ACHN (cell line): ENCODE data around the gene IFI44.

Experiments used
- DNase-seq: peaks from one replicate; pipeline ENCODE4 v3.0.0-alpha.2; 2015
- in situ Hi-C: cut with HindIII; loops from 2 replicates; pipeline ENCODE4 v1.10.0; 2017; ENCODE audit warnings: low sequenced_read_pairs, low pct_ligation_motif_present, low pct_unique_long_range_greater_than_20kb

IFI44 gene

DNA sequence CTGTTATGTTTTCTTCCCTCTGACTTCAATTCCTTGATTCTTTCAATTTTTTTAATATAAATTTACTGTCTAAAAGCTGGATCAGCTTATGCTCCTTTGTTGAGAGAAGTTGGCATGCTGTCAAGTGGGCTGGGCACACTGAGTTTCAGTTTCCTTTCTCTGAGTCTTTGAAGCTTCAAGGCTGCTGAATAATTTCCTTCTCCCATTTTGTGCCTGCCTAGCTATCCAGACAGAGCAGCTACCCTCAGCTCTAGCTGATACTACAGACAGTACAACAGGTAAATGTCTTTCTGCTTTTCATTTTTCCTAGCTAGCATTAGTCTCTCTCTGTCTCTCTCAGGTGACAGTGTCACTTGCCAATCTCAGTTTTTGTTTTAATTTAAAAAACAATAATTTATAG lies at the start of gene IFI44:
TSS of gene IFI44 (plus strand) at position 204 of the 400 bp plus-strand sequence. CDS start 365 bp downstream, outside the sequence.
- DNase-seq, result peak; percentile 85
- in situ Hi-C loops, result no loop called here

DNA sequence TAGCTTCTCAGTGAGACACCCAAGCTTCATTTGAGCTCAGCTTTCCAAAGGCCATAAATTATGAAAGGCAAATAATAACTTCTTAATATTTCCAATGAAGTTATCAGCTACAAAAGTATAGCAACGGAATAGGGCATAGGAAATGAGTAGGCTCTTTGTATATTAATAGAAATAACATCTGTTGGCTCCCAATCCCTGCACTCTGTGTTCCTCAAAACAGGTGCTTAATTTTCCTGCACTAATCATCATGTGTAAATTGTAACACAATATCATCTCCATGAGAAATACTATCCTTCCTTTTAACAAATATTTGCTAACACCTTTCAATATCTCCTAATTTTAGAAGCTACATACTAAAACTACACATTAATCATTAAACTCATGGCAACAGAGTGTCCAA lies 48.6 kb upstream of the IFI44 start:
- in situ Hi-C loops, result no loop called here
- DNase-seq, result no peak

- no peak for DNase-seq
- in situ Hi-C loops, result no loop called here
Measured at GRCh38 chr1:78603206-78603605, 46.4 kb upstream of the IFI44 start.

- DNase-seq, result no peak
- in situ Hi-C loops, result no loop called here
Measured at GRCh38 chr1:78604643-78605042, 45.0 kb upstream of the IFI44 start.

- in situ Hi-C loops, result no loop called here
Measured at GRCh38 chr1:78606274-78606673, 43.4 kb upstream of the IFI44 start.

DNA sequence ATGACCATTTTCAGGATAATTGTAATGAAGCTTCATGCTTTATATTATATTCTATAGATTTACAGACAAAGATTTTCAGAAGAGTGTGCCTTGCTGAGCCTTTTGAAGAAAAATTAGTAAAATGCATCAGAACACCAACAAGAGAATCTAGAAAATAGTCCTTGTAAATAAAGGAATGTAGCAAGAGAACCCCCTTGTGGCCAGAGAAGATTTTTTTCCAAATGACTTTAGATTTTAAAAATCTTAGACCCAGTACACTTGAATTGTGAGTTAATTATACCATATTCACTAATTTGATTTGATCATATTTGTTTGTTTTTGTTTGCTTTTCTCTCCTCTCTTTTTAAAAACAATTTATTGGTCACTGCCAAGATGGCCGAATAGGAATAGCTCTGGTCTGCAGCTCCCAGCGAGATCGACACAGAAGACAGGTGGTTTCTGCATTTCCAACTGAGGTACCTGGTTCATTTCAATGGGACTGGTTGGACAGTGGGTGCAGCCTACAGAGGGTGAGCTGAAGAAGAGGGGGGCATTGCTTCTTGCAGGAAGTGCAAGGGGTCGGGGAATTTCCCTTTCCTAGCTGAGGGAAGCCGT lies 42.2 kb upstream of the IFI44 start:
- in situ Hi-C loops, result no loop called here
- DNase-seq, result peak; percentile 34

More at GRCh38 chr1:78606274-78606673, 43.4 kb upstream of the IFI44 start:
- no peak for DNase-seq

DNA sequence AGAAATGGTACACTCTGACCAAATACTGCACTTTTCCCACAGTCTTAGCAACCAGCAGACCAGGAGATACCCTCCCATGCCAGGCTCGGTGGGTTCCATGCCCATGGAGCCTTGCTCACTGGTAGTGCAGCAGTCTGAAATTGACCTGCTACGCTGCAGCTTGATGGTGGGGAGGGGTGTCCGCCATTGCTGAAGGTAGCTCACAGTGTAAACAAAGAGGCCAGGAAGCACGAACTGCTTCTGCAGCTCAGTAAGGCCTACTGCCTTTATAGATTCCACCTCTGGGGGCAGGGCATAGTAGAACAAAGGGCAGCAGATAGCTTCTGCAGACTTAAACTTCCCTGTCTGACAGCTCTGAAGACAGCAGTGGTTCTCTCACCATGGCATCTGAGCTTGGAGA lies 41.7 kb upstream of the IFI44 start:
- no peak for DNase-seq
- in situ Hi-C loops, result no loop called here

GRCh38 chr1:78617615-78618026 lies 32.0 kb upstream of the IFI44 start:
- peak; percentile 86 for DNase-seq
- in situ Hi-C loops, result no loop called here

DNA sequence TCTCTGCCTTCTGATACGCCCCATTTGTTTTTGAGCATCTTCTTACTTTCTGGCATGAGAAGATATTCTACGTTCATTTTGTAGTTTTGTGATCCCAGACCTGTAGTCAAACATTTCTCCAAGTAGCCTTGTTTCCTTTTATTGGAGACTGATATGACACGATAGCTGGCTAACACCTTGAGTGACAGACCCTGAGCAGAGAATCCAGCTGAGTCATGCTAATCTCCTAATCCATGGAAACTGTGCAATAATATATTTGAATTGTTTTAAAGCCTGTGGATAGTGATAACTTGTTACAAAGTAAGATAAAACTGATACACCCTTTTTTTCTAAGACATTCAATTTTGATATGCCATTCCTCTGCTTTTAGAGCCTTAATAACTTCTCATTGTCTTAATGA lies 30.6 kb upstream of the IFI44 start:
- peak; percentile 3 for DNase-seq
- in situ Hi-C loops, result no loop called here

DNA sequence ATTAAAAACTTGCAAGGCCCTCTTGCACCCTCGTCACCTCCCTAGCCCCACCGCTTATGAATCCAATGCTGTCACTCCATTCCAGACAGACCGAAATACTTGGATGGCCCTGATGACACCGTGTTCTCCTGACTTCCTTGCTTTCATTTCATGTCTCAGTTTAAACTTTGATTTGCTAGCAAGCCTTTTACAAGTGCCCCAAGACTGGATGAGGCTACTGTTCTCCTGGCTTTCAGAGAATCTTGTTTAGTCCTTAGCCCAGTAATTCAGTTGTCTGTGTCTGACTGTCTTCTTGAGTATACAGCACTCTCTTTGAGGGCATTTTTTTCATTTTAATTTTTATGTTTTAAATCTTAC lies 30.2 kb upstream of the IFI44 start:
- in situ Hi-C loops, result no loop called here
- DNase-seq, result peak; percentile 32

DNA sequence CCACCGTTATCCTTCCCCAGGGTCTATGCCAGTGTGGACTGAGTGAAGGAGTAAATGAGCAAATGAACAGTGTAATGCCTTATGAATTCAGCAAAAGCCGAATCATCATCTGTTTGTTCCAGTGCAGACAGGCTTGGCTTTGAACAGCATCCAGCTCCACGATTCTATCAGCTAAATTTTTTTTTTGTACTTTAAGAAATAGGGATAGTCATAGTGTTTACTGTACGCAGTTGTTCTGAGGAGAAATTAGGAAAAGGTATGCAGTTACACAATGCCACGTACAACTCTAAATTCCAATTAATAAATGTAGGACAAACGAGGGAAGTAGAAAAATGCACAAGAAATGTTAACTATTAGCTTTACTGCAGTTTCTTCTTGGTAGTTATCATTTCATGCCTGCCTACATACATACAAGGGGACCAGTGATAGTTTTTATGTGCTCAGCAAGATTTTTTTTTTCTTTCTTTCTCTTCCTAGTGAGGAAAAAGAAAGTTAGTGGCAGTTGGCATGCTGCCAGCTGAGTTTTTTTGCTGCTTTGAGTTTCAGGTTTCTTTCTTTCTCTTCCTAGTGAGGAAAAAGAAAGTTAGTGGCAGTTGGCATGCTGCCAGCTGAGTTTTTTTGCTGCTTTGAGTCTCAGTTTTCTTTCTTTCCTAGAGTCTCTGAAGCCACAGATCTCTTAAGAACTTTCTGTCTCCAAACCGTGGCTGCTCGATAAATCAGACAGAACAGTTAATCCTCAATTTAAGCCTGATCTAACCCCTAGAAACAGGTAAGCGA lies 29.6 kb upstream of the IFI44 start, which contains the start of gene IFI44L:
TSS of gene IFI44L (plus strand) at position 646 of the 777 bp plus-strand sequence. CDS start 7,468 bp downstream, outside the sequence.
- peak; percentile 41 for DNase-seq
- in situ Hi-C loops, result no loop called here

DNA sequence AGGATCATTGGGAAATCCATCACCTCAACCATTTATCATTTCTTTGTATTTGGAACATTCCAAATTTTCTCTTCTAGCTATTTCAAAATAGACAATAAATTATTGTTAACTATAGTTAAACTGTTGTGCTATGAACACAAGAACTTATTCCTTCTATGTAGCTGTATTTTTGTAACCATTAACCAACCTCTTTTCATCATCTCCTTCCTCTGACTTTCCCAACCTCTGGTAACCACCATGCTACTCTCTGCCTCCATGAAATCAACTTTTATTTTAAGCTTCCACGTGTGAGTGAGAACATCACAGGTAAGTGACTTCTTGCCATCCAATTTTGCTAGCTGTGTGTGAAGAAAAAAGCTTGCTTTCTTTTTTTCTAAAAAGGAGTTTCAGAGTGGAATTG lies 29.0 kb upstream of the IFI44 start:
- in situ Hi-C loops, result no loop called here
- DNase-seq, result peak; percentile 33

DNA sequence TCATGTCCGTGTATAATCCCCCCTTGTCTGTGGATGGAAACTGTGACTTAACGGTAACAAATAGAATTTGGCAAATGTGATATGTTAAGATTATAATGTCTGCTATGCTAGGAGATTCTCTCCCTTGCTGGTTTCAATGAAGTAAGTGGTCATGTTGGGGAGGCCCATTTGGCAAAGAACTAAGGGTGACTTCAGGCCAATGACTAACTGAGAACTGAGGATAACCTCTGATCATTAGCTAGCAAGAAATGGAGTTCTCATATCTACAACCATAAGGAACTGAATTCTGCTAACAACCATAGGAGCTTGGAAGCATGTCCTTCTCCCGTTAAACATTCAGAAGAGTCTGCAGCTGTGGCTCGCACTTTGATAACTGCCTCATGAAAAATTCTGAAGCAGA lies 27.1 kb upstream of the IFI44 start:
- DNase-seq, result no peak
- in situ Hi-C loops, result no loop called here

DNA sequence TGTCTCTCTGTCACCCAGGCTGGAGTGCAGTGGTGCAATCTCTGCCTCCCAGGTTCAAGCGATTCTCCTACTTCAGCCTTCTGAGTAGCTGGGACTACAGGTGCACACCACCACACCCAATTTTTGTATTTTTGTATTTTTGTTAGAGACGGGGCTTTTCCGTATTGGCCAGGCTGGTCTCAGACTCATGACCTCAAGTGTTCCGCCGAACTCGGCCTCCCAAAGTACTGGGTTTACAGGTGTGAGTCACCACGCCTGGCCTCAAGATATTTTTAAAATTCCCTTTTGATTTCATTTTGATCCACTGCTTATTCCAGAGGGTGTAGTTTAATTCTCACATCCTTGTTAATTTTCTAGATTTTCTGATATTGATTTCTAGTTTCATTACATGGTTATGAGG lies 25.6 kb upstream of the IFI44 start:
- in situ Hi-C loops, result no loop called here
- no peak for DNase-seq

DNA sequence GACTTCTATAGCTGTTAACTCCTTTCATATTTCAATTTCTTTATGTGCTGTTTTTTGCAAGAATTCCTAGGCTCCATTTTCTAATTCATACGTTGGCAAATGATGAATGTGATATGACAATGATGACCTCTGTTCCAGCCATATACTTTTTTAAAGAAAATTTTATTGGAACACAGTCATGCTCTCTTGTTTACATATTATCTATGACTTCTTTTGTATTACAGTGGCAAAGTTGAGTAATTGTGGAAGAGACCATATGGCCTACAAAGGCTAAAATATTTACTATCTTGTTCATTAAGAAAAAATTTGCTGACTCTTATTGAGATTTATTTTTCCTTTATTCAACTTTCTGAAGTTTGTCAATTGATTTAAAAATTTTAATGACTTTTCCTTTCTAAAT lies 22.3 kb upstream of the IFI44 start:
- in situ Hi-C loops, result no loop called here
- no peak for DNase-seq

DNA sequence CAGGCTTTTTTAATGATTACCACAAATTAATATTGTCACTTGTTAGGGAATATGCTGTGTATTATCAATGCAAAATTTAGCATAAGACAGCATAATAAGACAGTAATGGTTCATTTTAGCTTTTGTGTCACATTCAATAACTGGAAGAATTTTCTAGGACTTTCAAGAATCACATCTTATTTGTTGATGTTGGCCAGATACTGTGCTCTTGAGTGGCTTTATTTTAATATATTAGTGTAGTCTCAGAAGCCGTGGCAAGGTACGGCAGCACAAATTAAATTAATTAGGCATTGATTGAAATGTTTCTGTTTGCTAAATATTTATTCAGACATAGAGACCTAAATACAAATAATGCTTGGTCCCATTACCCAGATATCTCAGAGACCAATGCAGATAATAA lies 19.0 kb upstream of the IFI44 start:
- in situ Hi-C loops, result no loop called here
- DNase-seq, result no peak

- in situ Hi-C loops, result no loop called here
- DNase-seq, result no peak
Measured at GRCh38 chr1:78633209-78633608, 16.4 kb upstream of the IFI44 start.

- no peak for DNase-seq
- in situ Hi-C loops, result no loop called here
Measured at GRCh38 chr1:78640462-78640861, 9.2 kb upstream of the IFI44 start.

DNA sequence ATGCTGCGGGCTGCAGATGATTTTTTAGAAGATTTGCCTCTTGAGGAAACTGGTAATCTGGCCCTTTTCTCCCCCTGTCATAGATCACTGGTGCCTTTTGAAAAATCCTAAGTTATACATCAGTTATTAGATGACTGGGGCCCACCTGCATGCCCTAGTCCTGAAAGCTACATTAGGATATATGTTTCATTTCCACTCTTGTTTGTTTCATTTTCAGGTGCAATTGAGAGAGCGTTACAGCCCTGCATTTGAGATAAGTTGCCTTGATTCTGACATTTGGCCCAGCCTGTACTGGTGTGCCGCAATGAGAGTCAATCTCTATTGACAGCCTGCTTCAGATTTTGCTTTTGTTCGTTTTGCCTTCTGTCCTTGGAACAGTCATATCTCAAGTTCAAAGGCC lies 8.1 kb upstream of the IFI44 start:
- in situ Hi-C loops, result no loop called here

GRCh38 chr1:78645723-78646122 lies 3.9 kb upstream of the IFI44 start:
- in situ Hi-C loops, result no loop called here
- no peak for DNase-seq

More for the DNA sequence above, 8.1 kb upstream of the IFI44 start:
- DNase-seq, result no peak
